ENCODE data around the gene C8A. TPM values are rescaled to one million over a fixed set of nuclear protein-coding genes. Genes with fewer than 3 reads are reported as not detected.

Gene C8A
- total and polyA plus RNA-seq, 2 of the 8 experiments (the other 6 are each of a cell fraction or from before 2014, with no cell fraction given), result not detected

DNA sequence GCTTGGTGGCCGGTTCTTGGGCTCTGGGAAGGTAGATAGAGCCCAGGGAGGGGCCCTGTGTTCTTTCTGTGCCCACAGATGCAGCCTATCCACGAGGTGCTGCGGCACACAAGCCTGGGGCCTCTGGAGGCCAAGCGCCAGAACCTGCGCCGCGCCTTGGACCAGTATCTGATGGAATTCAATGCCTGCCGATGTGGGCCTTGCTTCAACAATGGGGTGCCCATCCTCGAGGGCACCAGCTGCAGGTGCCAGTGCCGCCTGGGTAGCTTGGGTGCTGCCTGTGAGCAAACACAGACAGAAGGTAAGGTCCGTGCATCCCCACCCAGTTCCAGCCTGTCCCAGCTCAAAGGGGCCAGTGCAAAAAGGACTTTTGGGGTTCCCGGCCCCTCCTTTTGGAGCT is 57.7 kb downstream of the C8A start:
- H3K4me3 ChIP-seq (ENCODE audit: extremely low read depth in 1 of 4, insufficient read depth in 2 of 4, low read depth in 3 of 4, low read length in 4 of 4), result no peak overlapping the region
- H3K23ac ChIP-seq (ENCODE audit: insufficient read length), result no peak overlapping the region
- no peak overlapping the region for H3K14ac ChIP-seq (ENCODE audit: insufficient read length)
- H3K18ac ChIP-seq (ENCODE audit: extremely low read depth, low read length), result no peak overlapping the region
- H2BK15ac ChIP-seq (ENCODE audit: low read length), result no peak overlapping the region
- no peak overlapping the region for H3K9ac ChIP-seq (replicated peaks in 1 of 4; ENCODE audit: extremely low read depth in 1 of 4, low read depth in 3 of 4, low read length in 3 of 4)
- no peak for TF ChIP-seq CREB1 (IDR thresholded peaks at IDR 0.05)
- CTCF ChIA-PET (ENCODE audit: partially characterized antibody), result interaction anchor here (0.6 to 0.7 kb wide), 3 partner anchors 19 to 426 kb away, joined by 3 read pairs; no protein-coding TSS in a partner anchor
- no peak overlapping the region for H2AFZ ChIP-seq (ENCODE audit: low read length)
- no peaks in the 10 kb centered on the region for H3K4me1 ChIP-seq (replicated peaks in 1 of 4; ENCODE audit: control insufficient read depth in 3 of 4, insufficient read depth in 4 of 4, low read length in 3 of 4)
- no peaks in the 10 kb centered on the region for H3K36me3 ChIP-seq (ENCODE audit: control insufficient read depth in 2 of 4, insufficient read depth in 4 of 4, low read length in 3 of 4)
- H3K27ac ChIP-seq (ENCODE audit: low read depth, low read length), result no peak overlapping the region
- POLR2A ChIA-PET (ENCODE audit: partially characterized antibody), result no interaction called here
- no peak overlapping the region for H3K4me2 ChIP-seq (ENCODE audit: insufficient read depth in 1 of 2, low read depth in 2 of 2, low read length in 2 of 2)
- no peaks in the 10 kb centered on the region; a peak in 1 of 7 replicates for H3K27me3 ChIP-seq (replicated peaks in 1 of 4; ENCODE audit: control insufficient read depth in 3 of 4, extremely low read depth in 1 of 4, insufficient read depth in 3 of 4, low read length in 3 of 4)
- no peaks in the 10 kb centered on the region for H3K79me1 ChIP-seq (ENCODE audit: low read depth, low read length)
- no peaks in the 10 kb centered on the region for H3K9me3 ChIP-seq (ENCODE audit: insufficient read depth in 2 of 2, low read depth in 1 of 2, low read length in 1 of 2)
- H2BK12ac ChIP-seq (ENCODE audit: low read depth, low read length), result no peak overlapping the region
- H2BK5ac ChIP-seq (ENCODE audit: low read depth, low read length), result no peak overlapping the region
- FAIRE-seq, result no peak
- no peaks in the 10 kb centered on the region for H4K20me1 ChIP-seq (replicated peaks in 1 of 2; ENCODE audit: control insufficient read depth in 1 of 2, insufficient read depth in 2 of 2, low read length in 2 of 2)
- no peak overlapping the region for H2BK120ac ChIP-seq (replicated peaks; ENCODE audit: low read depth, low read length)
- H3K56ac ChIP-seq (replicated peaks; ENCODE audit: insufficient read length, low read depth, low read length), result no peak overlapping the region
- no peak for DNase-seq (ENCODE audit: low read depth in 1 of 2, low spot score in 2 of 2)
- H4K91ac ChIP-seq (replicated peaks; ENCODE audit: insufficient read length, low read length), result no peak overlapping the region
- no peak overlapping the region for H2BK20ac ChIP-seq (ENCODE audit: low read length)
- 87% methylated on average over 12 of the region's 12 CpGs; no CpG with 5 or more reads in 1 of the 2 experiments for WGBS, 2 experiments (ENCODE audit: extremely low coverage in 1 of 2, insufficient coverage in 1 of 2, insufficient read length in 1 of 2, insufficient replicate concordance in 2 of 2, low coverage in 1 of 2, low lambda C conversion rate in 2 of 2, missing lambda C conversion rate in 1 of 2)
- H3K4ac ChIP-seq (replicated peaks; ENCODE audit: insufficient read length, low read depth, low read length), result no peak overlapping the region
- no peak overlapping the region for H4K5ac ChIP-seq (ENCODE audit: insufficient read length, low read depth, low read length)
- no peak overlapping the region for H2AK5ac ChIP-seq (ENCODE audit: low read depth, low read length)
- H3K79me2 ChIP-seq (ENCODE audit: control insufficient read depth in 1 of 2, insufficient read depth in 2 of 2, low read length in 2 of 2), result no peaks in the 10 kb centered on the region
- no peaks in the 10 kb centered on the region for H3K23me2 ChIP-seq (ENCODE audit: low read depth, low read length)
- no peak overlapping the region for H4K8ac ChIP-seq (ENCODE audit: extremely low read depth, insufficient read depth, low read length)

Data from H1 (cell line).